WI38 (cell line): ENCODE data around the gene STRIT1.

Source experiments
- H3K4me3 ChIP-seq: 2 replicates; pipeline ENCODE4 v1.5.1; 2011; ENCODE audit warnings: low read depth, mild to moderate bottlenecking, control low read depth, low read length
- CTCF ChIP-seq: IDR thresholded peaks from 2 replicates; pipeline ENCODE4 v1.5.1; 2012; ENCODE audit warnings: low read depth, mild to moderate bottlenecking, control low read depth, low read length

The STRIT1 gene

GRCh38 chr3:155293516-155293915 is at the start of gene STRIT1:
STRIT1 (minus strand) TSS chr3:155293683.
- TF ChIP-seq CTCF, result no peak
- no peak within 1 kb of the TSS for H3K4me3 ChIP-seq

- H3K4me3 ChIP-seq, result no peak overlapping the region
- TF ChIP-seq CTCF, result no peak
Measured at GRCh38 chr3:155342344-155342743, 48.9 kb upstream of the STRIT1 start.

GRCh38 chr3:155339052-155339451 is 45.6 kb upstream of the STRIT1 start:
- no peak overlapping the region for H3K4me3 ChIP-seq
- TF ChIP-seq CTCF, result no peak

- TF ChIP-seq CTCF, result no peak
- no peak overlapping the region for H3K4me3 ChIP-seq
Measured at GRCh38 chr3:155335724-155336354, 42.4 kb upstream of the STRIT1 start.

GRCh38 chr3:155334914-155335723 is 41.6 kb upstream of the STRIT1 start:
- TF ChIP-seq CTCF, result no peak
- no peak overlapping the region for H3K4me3 ChIP-seq

GRCh38 chr3:155334215-155334913 is 40.9 kb upstream of the STRIT1 start:
- H3K4me3 ChIP-seq, result no peak overlapping the region
- no peak for TF ChIP-seq CTCF

GRCh38 chr3:155332716-155333115 is 39.2 kb upstream of the STRIT1 start:
- no peak overlapping the region for H3K4me3 ChIP-seq
- TF ChIP-seq CTCF, result no peak
